ENCODE measurements around the gene CCDC106.

CCDC106 gene

DNA sequence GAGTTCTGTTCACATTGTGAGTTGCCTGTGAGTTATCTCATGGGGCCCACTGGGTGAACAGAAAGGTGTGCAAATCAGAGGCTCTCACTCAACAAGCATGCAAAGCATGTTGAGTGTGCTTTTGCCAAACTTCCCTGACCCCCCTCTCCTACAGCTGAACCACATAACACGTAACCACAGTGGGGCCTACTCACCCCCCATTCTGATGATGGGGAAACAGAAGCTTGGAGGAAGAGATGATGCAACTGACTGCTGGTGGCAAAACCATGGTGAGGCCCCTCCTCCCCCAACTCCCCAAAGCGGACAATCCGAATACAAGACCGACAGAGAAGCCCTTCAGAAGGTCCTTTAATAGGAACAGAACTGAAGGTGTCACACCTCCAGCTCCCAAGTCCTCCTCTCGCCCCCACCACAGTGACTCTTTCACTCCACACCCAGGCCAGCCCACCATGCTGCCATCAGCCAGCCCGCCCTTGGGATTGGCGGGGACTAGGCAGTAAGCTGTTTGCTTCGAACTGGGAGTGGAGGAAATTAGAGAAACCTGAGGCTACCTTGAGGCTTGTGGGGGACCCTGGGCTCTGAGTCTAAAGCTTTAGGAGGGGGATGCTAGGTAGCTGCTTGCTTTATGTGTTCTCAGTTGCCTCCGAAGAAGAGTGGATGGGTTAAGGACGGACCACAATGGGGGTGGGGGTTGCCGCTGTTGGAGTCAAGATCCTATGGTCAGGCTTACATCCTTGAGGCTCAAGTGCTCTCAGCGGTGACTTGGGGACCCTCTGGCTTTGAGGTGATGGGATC lies 27.4 kb upstream of the CCDC106 start:
- Histone ChIP-seq H3K36me3 (ENCODE audit: insufficient read depth, low read length) (peaks cover 10% of the 10 kb centered on the region; the same call in 1 of the 2 replicates), H3F3A (ENCODE audit: low read depth) (no peaks in the 10 kb centered on the region), H3K9ac (ENCODE audit: low read depth, low read length, poor library complexity, severe bottlenecking) (no peak overlapping the region), H2AFZ (ENCODE audit: low read length) (no peak overlapping the region), H3K4me1 (ENCODE audit: insufficient read depth, low read length, poor library complexity, severe bottlenecking) (peaks cover 16% of the 10 kb centered on the region), H4K20me1 (ENCODE audit: insufficient read depth, low read length, poor library complexity, severe bottlenecking) (peaks cover 6% of the 10 kb centered on the region), H3K9me3 (ENCODE audit: insufficient read depth, low read depth, low read length) (no peaks in the 10 kb centered on the region), H3K4me2 (ENCODE audit: low read depth, low read length, poor library complexity, severe bottlenecking) (no peak overlapping the region), H3K4me3 (ENCODE audit: low read length, poor library complexity, severe bottlenecking) (no peak overlapping the region), H3K9me2 (replicated peaks; ENCODE audit: low read depth, low read length) (no peaks in the 10 kb centered on the region), H3K79me2 (ENCODE audit: insufficient read depth, low read length) (0 out of 2 replicates have a peak, but pooled peaks cover 7% of the 10 kb centered on the region), H3K27me3 (ENCODE audit: insufficient read depth, low read length, poor library complexity, severe bottlenecking) (no peaks in the 10 kb centered on the region)
- TF ChIP-seq EZH2phosphoT487 (IDR thresholded peaks at IDR 0.05; ENCODE audit: borderline replicate concordance) = no peak
- TF ChIP-seq, protein P1, sequence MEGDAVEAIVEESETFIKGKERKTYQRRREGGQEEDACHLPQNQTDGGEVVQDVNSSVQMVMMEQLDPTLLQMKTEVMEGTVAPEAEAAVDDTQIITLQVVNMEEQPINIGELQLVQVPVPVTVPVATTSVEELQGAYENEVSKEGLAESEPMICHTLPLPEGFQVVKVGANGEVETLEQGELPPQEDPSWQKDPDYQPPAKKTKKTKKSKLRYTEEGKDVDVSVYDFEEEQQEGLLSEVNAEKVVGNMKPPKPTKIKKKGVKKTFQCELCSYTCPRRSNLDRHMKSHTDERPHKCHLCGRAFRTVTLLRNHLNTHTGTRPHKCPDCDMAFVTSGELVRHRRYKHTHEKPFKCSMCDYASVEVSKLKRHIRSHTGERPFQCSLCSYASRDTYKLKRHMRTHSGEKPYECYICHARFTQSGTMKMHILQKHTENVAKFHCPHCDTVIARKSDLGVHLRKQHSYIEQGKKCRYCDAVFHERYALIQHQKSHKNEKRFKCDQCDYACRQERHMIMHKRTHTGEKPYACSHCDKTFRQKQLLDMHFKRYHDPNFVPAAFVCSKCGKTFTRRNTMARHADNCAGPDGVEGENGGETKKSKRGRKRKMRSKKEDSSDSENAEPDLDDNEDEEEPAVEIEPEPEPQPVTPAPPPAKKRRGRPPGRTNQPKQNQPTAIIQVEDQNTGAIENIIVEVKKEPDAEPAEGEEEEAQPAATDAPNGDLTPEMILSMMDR (conservative IDR thresholded peaks at IDR 0.05; ENCODE audit: low read length) = no peak

GRCh38 chr19:55621205-55621672 lies 26.8 kb upstream of the CCDC106 start:
- Histone ChIP-seq H3K4me3 (ENCODE audit: low read length, poor library complexity, severe bottlenecking) (no peak overlapping the region), H3K79me2 (ENCODE audit: insufficient read depth, low read length) (0 out of 2 replicates have a peak, but pooled peaks cover 7% of the 10 kb centered on the region), H3K9me3 (ENCODE audit: insufficient read depth, low read depth, low read length) (no peaks in the 10 kb centered on the region), H4K20me1 (ENCODE audit: insufficient read depth, low read length, poor library complexity, severe bottlenecking) (peaks cover 6% of the 10 kb centered on the region), H3K9me2 (replicated peaks; ENCODE audit: low read depth, low read length) (no peaks in the 10 kb centered on the region), H3K9ac (ENCODE audit: low read depth, low read length, poor library complexity, severe bottlenecking) (no peak overlapping the region), H3K36me3 (ENCODE audit: insufficient read depth, low read length) (peaks cover 10% of the 10 kb centered on the region; the same call in 1 of the 2 replicates), H3F3A (ENCODE audit: low read depth) (no peaks in the 10 kb centered on the region), H2AFZ (ENCODE audit: low read length) (no peak overlapping the region), H3K27me3 (ENCODE audit: insufficient read depth, low read length, poor library complexity, severe bottlenecking) (no peaks in the 10 kb centered on the region), H3K4me1 (ENCODE audit: insufficient read depth, low read length, poor library complexity, severe bottlenecking) (peaks cover 16% of the 10 kb centered on the region), H3K4me2 (ENCODE audit: low read depth, low read length, poor library complexity, severe bottlenecking) (no peak overlapping the region)
- TF ChIP-seq, protein P1 (conservative IDR thresholded peaks at IDR 0.05; ENCODE audit: low read length) = no peak
- no peak for TF ChIP-seq EZH2phosphoT487 (IDR thresholded peaks at IDR 0.05; ENCODE audit: borderline replicate concordance)

DNA sequence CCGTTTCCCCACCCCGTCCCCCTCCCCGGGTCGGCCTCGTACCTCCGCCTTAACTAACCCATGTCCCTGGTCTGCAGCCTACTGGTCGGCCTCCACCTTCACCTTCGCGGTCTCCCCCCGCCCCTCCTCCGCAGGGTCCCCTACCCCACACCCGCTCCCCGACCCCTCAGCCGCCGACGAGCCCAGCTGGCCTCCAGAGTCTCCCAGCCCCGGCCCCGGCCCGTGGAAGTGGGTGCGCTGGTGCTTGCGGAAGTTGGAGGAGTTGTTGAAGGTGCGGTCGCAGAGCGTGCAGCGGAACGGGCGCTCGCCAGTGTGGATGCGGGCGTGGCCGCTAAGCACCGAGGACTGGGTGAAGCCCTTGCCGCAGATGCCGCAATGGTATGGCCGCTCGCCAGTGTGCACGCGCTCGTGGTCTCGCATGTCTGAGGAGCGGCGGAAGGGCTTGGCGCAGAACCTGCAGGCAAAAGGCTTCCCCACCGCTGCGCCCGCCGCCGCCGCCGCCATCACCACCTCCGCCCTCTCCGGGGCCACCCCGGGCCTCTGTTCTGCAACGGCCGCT lies 26.3 kb upstream of the CCDC106 start:
- Histone ChIP-seq H3K79me2 (ENCODE audit: insufficient read depth, low read length) (0 out of 2 replicates have a peak, but pooled peaks cover 7% of the 10 kb centered on the region), H3K36me3 (ENCODE audit: insufficient read depth, low read length) (peaks cover 7% of the 10 kb centered on the region; the same call in 1 of the 2 replicates), H4K20me1 (ENCODE audit: insufficient read depth, low read length, poor library complexity, severe bottlenecking) (peaks cover 6% of the 10 kb centered on the region), H3K27me3 (ENCODE audit: insufficient read depth, low read length, poor library complexity, severe bottlenecking) (no peaks in the 10 kb centered on the region), H2AFZ (ENCODE audit: low read length) (no peak overlapping the region), H3K9me2 (replicated peaks; ENCODE audit: low read depth, low read length) (no peaks in the 10 kb centered on the region), H3K9ac (ENCODE audit: low read depth, low read length, poor library complexity, severe bottlenecking) (no peak overlapping the region), H3F3A (ENCODE audit: low read depth) (no peaks in the 10 kb centered on the region), H3K4me1 (ENCODE audit: insufficient read depth, low read length, poor library complexity, severe bottlenecking) (peaks cover 16% of the 10 kb centered on the region), H3K4me3 (ENCODE audit: low read length, poor library complexity, severe bottlenecking) (no peak overlapping the region), H3K9me3 (ENCODE audit: insufficient read depth, low read depth, low read length) (no peaks in the 10 kb centered on the region), H3K4me2 (ENCODE audit: low read depth, low read length, poor library complexity, severe bottlenecking) (no peak overlapping the region)
- TF ChIP-seq EZH2phosphoT487 (IDR thresholded peaks at IDR 0.05; ENCODE audit: borderline replicate concordance) = no peak
- TF ChIP-seq, protein P1 (conservative IDR thresholded peaks at IDR 0.05; ENCODE audit: low read length) = no peak

All from Loucy (cell line).